SKM-1 treated with dmso at 0.1 percent for 144 hours (cell line): ENCODE measurements around the gene SPAG9.
A peak's percentile ranks its signal among the peaks of the same experiment; 100 is the strongest.

ENCODE experiments used
- DNase-seq: peaks from one replicate; lab custom pipeline; 2025; ENCODE audit not compliant: unreplicated experiment; lab: John Stamatoyannopoulos, UW

The SPAG9 gene

DNA sequence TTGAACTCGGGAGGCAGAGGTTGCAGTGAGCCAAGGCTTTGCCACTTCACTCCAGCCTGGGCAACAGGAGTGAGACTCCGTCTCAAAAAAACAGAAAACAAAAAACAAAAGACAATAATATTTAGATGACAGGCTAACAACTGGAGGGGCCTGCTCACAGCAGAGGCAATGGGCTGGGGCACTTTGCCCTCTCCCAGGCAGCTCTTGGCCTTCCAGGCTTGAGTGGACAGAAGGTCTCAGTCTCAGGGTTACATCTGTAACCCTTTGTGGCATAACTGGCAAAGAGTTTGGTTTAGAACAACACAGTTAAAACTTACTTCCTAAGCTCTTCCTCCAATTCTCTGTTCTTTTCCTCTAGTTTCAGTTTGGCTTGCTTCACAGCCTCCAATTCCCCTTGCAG is 114.9 kb downstream of the SPAG9 start:
- DNase-seq = no peak

- no peak for DNase-seq
Measured at GRCh38 chr17:51004249-51004648, 116.4 kb downstream of the SPAG9 start.

GRCh38 chr17:51000835-51001638 is 119.6 kb downstream of the SPAG9 start:
- peak; percentile 53 for DNase-seq

- no peak for DNase-seq
Measured at GRCh38 chr17:50995668-50996067, 125.0 kb downstream of the SPAG9 start.

- DNase-seq = no peak
Measured at GRCh38 chr17:50993544-50993943, 127.1 kb downstream of the SPAG9 start.

DNA sequence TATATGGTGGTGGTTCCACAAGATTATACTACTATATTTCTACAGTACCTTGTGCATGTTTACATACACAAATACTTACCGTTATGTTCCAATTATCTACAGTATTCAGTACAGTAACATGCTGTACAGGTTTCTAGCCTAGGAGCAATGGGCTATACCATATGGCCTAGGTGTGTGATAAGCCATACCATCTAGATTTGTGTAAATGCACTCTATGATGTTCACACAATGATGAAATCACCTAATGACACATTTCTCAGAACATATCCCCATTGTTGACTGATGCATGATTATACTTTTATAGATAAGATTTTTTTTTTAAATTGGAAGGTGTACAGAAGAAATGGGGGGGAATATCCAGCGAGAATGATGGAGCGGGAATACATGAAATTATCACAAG is 131.5 kb downstream of the SPAG9 start:
- no peak for DNase-seq

DNA sequence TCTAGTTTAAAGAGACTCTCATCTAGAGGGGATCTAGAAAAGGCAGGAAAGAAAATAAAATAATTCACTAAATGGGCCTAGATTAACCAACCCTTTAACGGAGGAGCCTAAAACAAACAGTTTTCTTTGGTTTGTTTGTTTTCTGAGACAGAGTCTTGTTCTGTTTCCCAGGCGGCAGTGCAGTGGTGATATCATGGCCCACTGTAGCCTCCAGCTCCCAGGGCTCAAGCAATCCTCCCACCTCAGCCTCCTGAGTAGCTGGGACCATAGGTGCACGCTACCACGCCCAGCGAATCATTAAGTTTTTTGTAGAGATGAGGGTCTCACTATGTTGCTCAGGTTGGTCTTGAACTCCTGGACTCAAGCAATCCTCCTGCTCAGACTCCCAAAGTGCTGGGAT is 132.2 kb downstream of the SPAG9 start:
- no peak for DNase-seq

DNA sequence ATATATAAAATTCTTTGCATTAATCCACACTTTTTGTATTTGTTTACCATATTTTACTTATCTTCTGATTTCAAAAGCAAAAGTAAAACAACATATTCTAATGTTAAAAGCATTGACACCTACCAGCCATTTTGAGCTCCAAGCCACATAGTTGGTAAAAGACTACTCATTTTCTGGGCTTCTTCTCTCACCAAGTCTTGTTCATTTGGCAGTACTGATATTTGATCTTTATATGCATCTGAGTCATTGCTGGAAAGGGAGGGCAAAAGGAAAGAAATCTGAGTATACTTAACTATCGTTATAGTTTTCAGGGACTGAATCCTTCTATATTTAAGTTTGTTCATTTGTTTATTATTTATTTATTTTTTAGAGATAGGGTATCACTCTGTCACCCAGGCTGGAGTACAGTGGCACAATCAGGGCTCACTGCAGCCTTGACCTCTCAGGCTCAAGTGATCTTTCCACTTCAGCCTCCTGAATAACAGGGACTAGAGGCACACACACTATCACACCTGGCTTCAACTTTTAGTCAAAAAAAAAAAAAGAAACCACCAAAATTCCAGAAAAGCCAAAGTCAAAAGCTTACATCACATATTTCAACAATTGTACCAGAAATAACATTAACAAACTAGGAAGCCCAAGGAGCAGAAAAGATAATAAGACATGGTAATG is 133.5 kb downstream of the SPAG9 start:
- no peak for DNase-seq

DNA sequence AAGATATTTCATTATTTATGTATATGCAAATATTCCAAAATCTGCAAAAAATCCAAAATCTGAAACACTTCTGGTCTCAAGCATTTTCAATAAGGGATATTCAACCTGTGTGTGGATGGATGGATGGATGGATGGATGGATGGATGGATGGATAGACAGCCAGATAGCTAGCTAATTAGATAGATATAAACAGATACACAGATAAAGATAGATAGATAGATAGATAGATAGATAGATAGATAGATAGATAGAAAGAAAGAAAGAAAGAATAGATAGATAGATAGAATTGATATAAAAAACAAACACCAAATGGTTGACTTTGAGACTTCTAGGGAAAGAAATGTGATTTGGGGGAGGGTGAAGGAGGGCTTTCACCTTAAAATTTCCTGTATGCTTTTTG is 139.4 kb downstream of the SPAG9 start:
- no peak for DNase-seq

GRCh38 chr17:50979524-50979927 is 141.1 kb downstream of the SPAG9 start:
- no peak for DNase-seq

- DNase-seq = no peak
Measured at GRCh38 chr17:50977487-50978159, 143.0 kb downstream of the SPAG9 start.

- no peak for DNase-seq
Measured at GRCh38 chr17:50976951-50977472, 143.7 kb downstream of the SPAG9 start.

DNA sequence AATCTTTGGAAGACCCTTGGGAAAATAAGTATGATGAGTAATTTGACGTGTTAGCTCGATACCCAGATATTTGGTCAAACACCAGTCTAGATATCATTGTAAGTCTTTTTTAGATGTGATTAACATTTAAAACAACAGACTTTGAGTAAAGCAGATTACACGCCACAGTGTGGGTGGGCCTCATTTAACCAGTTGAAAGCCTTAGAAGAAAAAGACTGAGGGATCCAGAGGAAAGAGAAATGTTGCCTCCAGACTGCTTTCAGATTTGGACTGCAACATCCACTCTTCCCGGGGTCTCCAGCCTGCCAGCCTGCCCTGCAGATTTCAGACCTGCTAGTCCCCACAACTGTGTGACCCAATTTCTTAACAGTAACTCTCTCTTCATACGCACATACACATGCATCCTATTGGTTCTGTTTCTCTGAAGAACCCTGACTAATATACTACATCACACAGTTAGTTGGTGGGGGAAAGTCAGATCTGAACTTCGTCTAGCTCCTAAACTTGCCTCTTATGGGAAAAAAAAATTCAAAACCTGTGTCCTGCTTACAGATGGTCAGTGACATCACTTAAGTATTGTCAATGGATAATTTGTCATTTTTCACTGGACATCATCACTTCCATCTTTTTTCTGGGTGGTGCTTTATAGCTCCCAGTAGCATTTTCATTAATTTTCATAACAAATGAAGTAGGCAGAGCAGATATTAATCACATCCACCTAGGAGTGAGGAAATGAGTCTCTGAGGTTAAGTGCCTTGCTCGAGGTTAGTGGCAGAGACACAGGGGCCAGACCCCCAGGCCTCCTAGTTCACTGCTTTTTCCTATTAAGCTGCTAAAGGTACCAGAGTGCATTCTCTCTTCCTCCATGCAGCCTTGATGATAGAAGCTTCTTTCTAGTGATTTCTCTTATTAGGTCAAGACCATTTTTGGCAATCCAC is 146.8 kb downstream of the SPAG9 start:
- DNase-seq = no peak

GRCh38 chr17:50972577-50972976 is 148.1 kb downstream of the SPAG9 start:
- DNase-seq = no peak

DNA sequence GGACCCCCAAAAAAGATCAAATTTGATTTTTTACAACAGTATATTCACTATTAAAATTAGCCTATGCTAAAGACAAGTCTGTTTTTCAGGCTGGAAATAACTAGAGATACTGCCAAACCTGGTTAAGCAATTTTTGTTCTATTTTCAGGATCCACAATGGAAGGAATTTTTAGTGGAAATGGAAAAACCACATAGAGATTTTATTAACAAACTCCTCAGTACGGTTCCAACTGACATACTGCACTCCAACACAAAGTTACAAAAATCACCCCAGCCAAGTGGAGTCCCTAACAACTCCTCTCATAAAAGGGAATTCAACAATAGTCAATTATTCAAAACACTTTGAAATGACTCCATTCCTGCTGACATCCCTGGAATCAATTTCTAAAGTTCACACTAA is 152.9 kb downstream of the SPAG9 start:
- no peak for DNase-seq

DNA sequence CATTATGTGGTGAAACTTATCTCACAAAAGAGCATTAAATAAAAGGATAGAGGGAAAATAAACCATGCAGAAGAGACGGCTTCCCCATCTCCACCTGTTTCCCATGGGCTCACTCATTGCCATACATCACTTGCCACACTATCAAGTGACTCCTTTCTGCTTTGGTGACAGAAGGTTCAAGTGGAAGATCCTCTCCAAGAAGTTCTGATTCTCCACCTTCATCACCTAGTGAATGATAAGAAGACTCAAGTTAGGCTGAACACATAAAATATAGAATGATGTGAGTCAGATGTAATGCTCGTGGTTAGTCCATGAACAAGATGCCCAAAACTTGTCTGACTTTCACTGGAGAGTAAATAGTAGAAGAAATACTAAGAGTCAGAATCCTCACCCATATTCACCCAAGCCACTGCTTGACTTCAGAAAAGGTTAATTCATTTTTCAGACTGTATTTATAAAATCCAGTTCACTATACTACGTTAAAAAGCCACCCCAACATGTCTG is 154.5 kb downstream of the SPAG9 start:
- DNase-seq = no peak

DNA sequence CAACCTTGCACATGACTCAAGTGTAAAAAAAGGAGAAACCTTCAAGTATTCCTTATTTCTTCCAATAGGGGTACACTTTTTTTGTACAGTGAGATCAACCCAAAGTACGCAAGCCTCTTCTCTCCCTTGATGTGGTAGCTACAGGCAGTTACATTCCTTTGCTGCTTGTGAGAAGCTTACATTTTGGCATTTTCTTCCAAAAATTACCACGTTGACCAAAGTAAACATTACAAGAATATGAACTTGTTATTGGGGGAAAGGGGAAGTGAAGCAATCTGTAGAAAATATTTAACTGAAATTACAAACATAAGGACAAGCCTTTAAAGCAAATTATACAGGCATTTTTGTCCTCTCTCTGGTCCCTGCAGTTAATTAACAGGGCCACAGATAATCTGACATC is 157.5 kb downstream of the SPAG9 start:
- no peak for DNase-seq

- no peak for DNase-seq
Measured at GRCh38 chr17:50961282-50962220, 159.1 kb downstream of the SPAG9 start.

DNA sequence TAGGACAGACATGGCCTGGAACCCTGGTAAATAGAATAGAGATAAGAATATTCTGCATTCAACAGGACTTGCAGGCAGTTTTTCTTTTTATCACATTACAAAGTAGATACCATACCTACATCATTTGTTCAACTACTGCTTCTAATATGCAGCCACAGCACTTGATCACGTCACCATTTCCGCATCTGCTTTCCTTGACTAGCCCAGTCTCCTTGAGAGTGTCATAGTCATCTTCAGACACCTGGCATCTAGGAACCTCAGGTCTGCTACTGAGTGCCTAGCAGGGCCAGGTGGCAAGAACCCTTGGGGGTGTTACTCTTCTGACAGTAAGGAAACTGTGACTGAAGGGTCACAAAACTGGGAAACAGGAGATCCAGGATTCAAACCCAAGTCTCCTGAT is 161.3 kb downstream of the SPAG9 start:
- no peak for DNase-seq
